HepG2 (cell line): ENCODE data around the gene CARMIL3. TPM values are rescaled to one million over a fixed set of nuclear protein-coding genes. Genes with fewer than 3 reads are reported as not detected.

Experiments used
- BORCS8-MEF2B ChIP-seq: sonication (generic); formaldehyde crosslinking; IDR thresholded peaks from 2 replicates; pipeline ENCODE4 v1.8.0; 2022; ENCODE audit warnings: mild to moderate bottlenecking, missing genetic modification reagents
- CREB1 ChIP-seq, 2 experiments: fragments of 450-650 bp in 1 of 2; IDR thresholded peaks; 2 replicates each; pipeline ENCODE4 v1.6.1; 2016 to 2017; ENCODE audit warnings: control low read depth in 1 of 2, mild to moderate bottlenecking in 1 of 2, missing compliant biosample characterization in 1 of 2, missing genetic modification characterization in 1 of 2
- CREB3 ChIP-seq: sonication (generic); formaldehyde crosslinking; IDR thresholded peaks from 2 replicates; pipeline ENCODE4 v1.5.0; 2020; ENCODE audit warnings: missing genetic modification reagents
- E2F5 ChIP-seq: sonication (generic); formaldehyde crosslinking; conservative IDR thresholded peaks from 2 replicates; pipeline ENCODE4 v1.4.0; 2020; ENCODE audit warnings: missing genetic modification reagents
- HDAC2 ChIP-seq: sonication (generic); formaldehyde crosslinking; IDR thresholded peaks from 2 replicates; pipeline ENCODE4 v1.4.0; 2020; ENCODE audit warnings: missing genetic modification reagents
- KAT8 ChIP-seq: IDR thresholded peaks from 2 replicates; pipeline ENCODE4 v1.6.1; 2016; ENCODE audit warnings: missing genetic modification reagents, missing compliant biosample characterization
- MTF1 ChIP-seq: sonication (generic); formaldehyde crosslinking; IDR thresholded peaks from 2 replicates; pipeline ENCODE4 v1.5.0; 2020; ENCODE audit warnings: missing genetic modification reagents
- NRL ChIP-seq: sonication (generic); formaldehyde crosslinking; IDR thresholded peaks from 2 replicates; pipeline ENCODE4 v1.5.0; 2020; ENCODE audit warnings: missing genetic modification reagents, mild to moderate bottlenecking, moderate library complexity, borderline replicate concordance
- PREB ChIP-seq: sonication (generic); formaldehyde crosslinking; IDR thresholded peaks from 2 replicates; pipeline ENCODE4 v1.4.0; 2020; ENCODE audit warnings: missing genetic modification reagents
- RAD51 ChIP-seq: fragments of 450-650 bp; IDR thresholded peaks from 2 replicates; pipeline ENCODE4 v1.6.1; 2016; ENCODE audit warnings: borderline replicate concordance
- TRAFD1 ChIP-seq: sonication (generic); formaldehyde crosslinking; IDR thresholded peaks from 2 replicates; pipeline ENCODE4 v1.5.1; 2020; ENCODE audit warnings: missing genetic modification reagents, mild to moderate bottlenecking, borderline replicate concordance
- ZFP41 ChIP-seq: sonication (generic); formaldehyde crosslinking; IDR thresholded peaks from 2 replicates; pipeline ENCODE4 v1.4.0; 2020; ENCODE audit warnings: mild to moderate bottlenecking, missing genetic modification reagents, borderline replicate concordance
- ZNF431 ChIP-seq: sonication (generic); formaldehyde crosslinking; IDR thresholded peaks from 2 replicates; pipeline ENCODE4 v1.9.0; 2022; ENCODE audit warnings: missing genetic modification reagents, low read depth, mild to moderate bottlenecking, borderline replicate concordance
- ZNF564 ChIP-seq: sonication (generic); formaldehyde crosslinking; IDR thresholded peaks from 2 replicates; pipeline ENCODE4 v1.8.1; 2023; ENCODE audit warnings: mild to moderate bottlenecking, missing genetic modification reagents
- ZNF576 ChIP-seq: sonication (generic); formaldehyde crosslinking; IDR thresholded peaks from 2 replicates; pipeline ENCODE4 v1.4.0; 2020; ENCODE audit warnings: mild to moderate bottlenecking, missing genetic modification reagents
- ZNF615 ChIP-seq: sonication (generic); formaldehyde crosslinking; IDR thresholded peaks from 2 replicates; pipeline ENCODE4 v1.5.0; 2020; ENCODE audit warnings: mild to moderate bottlenecking, missing genetic modification reagents, borderline replicate concordance
- ZNF720 ChIP-seq: sonication (generic); formaldehyde crosslinking; IDR thresholded peaks from 2 replicates; pipeline ENCODE4 v1.4.0; 2020; ENCODE audit warnings: missing genetic modification reagents
- polyA plus RNA-seq, 8 experiments: library from polyadenylated mRNA; depleted of rRNA in 3 of 8; stranded (reverse) in 7 of 8; unstranded in 1 of 8; fragments of >200 nt; fragmentation: Illumina TruSeq in 4 of 8; extraction: Trizol in 4 of 8; gene quantifications; 2 replicates each; pipeline versions ENCODE4 v1.2.1 to v1.2.3, GENCODE V29; 2011 to 2016; ENCODE audit warnings: low read depth in 4 of 8, missing spikeins in 1 of 8, mixed read lengths in 1 of 8; ENCODE audit not compliant: insufficient read depth in 1 of 8
- total RNA-seq, 5 experiments: library from RNA; depleted of rRNA; stranded (reverse); fragments of >200 nt; fragmentation: Illumina TruSeq; extraction: Trizol; gene quantifications; 2 replicates each; pipeline ENCODE4 v1.2.3, GENCODE V29; 2016; ENCODE audit warnings: low read depth in 1 of 5
- TF ChIP-seq, protein P1 (sequence below): IDR thresholded peaks from 2 replicates; pipeline ENCODE4 v1.6.1; 2016; ENCODE audit warnings: mild to moderate bottlenecking
- TF ChIP-seq, protein P2 (sequence below): sonication (generic); formaldehyde crosslinking; conservative IDR thresholded peaks from 2 replicates; pipeline ENCODE4 v1.4.0; 2020; ENCODE audit warnings: missing genetic modification reagents

Gene CARMIL3
- total and polyA plus RNA-seq, 2 of the 13 experiments (the other 11 are each of a cell fraction or from before 2014, with no cell fraction given), result 0.27 to 0.55 TPM

GRCh38 chr14:24058260-24058950 is 6.6 kb downstream of the CARMIL3 start (continued):
- TF ChIP-seq, protein P1, sequence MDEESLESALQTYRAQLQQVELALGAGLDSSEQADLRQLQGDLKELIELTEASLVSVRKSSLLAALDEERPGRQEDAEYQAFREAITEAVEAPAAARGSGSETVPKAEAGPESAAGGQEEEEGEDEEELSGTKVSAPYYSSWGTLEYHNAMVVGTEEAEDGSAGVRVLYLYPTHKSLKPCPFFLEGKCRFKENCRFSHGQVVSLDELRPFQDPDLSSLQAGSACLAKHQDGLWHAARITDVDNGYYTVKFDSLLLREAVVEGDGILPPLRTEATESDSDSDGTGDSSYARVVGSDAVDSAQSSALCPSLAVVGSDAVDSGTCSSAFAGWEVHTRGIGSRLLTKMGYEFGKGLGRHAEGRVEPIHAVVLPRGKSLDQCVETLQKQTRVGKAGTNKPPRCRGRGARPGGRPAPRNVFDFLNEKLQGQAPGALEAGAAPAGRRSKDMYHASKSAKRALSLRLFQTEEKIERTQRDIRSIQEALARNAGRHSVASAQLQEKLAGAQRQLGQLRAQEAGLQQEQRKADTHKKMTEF (CRISPR knock-in tag), result peak; percentile 83
- TF ChIP-seq, protein P2, sequence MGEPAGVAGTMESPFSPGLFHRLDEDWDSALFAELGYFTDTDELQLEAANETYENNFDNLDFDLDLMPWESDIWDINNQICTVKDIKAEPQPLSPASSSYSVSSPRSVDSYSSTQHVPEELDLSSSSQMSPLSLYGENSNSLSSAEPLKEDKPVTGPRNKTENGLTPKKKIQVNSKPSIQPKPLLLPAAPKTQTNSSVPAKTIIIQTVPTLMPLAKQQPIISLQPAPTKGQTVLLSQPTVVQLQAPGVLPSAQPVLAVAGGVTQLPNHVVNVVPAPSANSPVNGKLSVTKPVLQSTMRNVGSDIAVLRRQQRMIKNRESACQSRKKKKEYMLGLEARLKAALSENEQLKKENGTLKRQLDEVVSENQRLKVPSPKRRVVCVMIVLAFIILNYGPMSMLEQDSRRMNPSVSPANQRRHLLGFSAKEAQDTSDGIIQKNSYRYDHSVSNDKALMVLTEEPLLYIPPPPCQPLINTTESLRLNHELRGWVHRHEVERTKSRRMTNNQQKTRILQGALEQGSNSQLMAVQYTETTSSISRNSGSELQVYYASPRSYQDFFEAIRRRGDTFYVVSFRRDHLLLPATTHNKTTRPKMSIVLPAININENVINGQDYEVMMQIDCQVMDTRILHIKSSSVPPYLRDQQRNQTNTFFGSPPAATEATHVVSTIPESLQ (CRISPR knock-in tag), result peak; percentile 95; the same call in 1 of the 2 replicates
- TF ChIP-seq PREB (CRISPR knock-in tag) (no peak), ZNF720 (no peak), CREB3 (no peak), CREB1 (IDR thresholded peaks at IDR 0.05) (no peak), CREB1 (CRISPR knock-in tag; IDR thresholded peaks at IDR 0.05) (no peak), E2F5 (CRISPR knock-in tag) (0 out of 2 replicates have a peak, but pooled peaks have one; percentile 32), ZFP41 (CRISPR knock-in tag) (0 out of 2 replicates have a peak, but pooled peaks have one; percentile 77), ZNF576 (no peak), ZNF615 (CRISPR knock-in tag) (no peak), KAT8 (CRISPR knock-in tag) (peak; percentile 69; the same call in 1 of the 2 replicates), TRAFD1 (peak; percentile 46; the same call in 1 of the 2 replicates), NRL (CRISPR knock-in tag) (no peak), HDAC2 (CRISPR knock-in tag) (peak; percentile 45; the same call in 1 of the 2 replicates), MTF1 (no peak), BORCS8-MEF2B (CRISPR knock-in tag) (peak; percentile 63; the same call in 1 of the 2 replicates), ZNF564 (no peak), RAD51 (no peak), ZNF431 (CRISPR knock-in tag) (no peak)
